HG03139 (cell line): ENCODE results near the gene DCAKD.

Source experiments
- ATAC-seq: cut with Tn5 transposase; IDR thresholded peaks from one replicate; pipeline ENCODE4 v1.9.1; 2021; ENCODE audit not compliant: unreplicated experiment

The DCAKD gene, protein sequence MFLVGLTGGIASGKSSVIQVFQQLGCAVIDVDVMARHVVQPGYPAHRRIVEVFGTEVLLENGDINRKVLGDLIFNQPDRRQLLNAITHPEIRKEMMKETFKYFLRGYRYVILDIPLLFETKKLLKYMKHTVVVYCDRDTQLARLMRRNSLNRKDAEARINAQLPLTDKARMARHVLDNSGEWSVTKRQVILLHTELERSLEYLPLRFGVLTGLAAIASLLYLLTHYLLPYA

DNA sequence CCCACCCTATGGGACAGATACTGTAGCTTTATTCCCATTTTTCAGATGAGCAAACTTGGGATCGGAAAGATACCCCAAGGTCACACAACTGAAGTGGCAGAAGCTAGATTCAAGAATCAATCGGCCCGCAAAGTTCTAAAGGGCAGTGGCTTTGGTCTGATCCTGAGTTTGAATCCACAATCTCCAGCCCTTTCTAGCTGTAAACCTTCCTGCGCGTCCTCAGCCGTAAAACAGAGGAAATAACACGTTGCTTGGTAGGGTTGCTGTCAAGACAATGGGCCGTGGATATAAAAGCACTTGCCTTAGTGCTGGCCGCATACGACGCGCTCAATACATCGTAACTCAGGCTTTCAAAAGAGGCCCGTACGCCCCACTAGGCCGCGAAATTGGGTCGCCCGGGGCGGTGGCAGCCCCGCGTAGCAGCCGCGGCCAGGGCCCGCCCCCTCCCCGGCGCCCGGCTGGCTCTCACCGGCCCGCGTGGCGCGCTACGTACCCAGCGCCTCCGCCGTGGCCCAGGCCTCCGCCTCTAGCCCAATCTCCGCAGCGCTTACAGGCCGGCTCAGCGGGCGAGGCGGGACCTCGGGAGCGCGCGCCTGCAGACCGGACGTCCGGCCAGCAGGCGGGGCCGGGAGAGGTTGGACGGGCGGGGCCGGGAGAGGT is at the start of gene DCAKD:
Gene DCAKD, minus strand, starts transcription at position 573 of the 660 bp plus-strand sequence. CDS start 16,747 bp downstream, outside the sequence.
- ATAC-seq = peak; percentile 91

DNA sequence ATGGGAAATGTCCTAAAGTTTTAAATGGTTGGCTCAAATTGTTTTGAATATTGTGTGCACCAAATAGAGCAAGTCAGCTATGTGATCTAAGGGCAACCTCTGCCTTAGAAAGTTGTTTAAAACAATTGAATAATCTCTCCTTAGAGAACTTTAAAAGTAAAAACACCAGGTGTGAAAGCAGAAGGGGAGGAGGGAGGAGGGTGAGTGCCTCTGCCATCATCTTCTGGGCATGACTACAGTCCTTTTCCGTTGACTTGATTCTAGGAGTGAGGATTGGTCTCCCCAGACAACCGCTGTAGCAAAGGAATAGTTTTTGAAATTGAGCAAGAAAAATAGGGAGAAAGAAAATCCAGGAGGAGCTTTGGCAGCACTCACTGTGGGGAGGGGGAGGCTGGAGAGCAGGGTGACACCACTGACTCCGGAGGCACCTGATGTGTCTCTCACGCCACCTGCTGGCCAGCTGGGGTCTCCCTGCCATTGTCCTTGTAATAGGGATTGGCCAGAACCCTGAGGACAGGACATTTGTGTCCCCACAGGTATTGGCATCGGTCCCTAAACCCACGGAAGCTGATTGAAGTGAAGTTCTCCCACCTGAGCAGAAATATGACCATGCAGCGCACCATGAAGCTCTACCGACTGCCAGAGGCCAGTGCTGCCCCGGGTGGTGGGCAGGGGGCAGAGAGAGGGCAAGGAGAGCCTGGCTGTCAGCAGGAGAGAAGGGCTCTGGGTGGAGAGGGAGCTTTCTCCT is 47.6 kb upstream of the DCAKD start:
- ATAC-seq = no peak

DNA sequence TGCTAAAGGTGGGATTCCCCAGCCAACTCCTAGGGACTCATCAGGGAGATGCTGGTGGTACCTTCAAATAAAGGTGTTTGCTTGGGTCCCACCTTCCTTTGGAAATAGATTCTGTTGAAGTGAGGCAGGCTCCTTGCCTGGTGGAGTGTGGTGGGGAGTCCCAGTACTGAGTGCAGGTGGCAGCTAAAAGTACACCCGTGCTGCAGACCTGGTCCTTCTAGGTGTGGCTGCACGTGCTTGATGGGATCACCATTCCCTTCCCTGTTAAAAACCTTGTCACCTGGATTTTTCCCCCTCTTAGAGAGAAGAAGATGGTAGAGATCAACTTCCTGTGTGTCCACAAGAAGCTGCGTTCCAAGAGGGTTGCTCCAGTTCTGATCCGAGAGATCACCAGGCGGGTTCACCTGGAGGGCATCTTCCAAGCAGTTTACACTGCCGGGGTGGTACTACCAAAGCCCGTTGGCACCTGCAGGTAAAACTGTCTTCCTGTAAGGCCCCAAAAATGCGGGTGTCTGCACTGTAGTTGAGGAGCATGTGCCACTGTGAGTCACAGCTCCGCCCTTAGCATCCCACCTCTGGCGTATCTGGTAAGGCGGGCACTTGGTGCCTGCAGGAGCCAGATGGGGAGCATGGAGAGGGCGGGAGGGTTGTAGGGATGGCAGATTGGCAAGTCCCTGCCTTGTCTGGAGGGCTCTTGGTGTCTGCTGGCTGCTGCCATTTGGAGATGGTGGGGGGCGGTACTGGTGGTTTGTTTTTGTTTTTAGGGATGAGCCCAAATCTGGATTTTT is 46.8 kb upstream of the DCAKD start:
- no peak for ATAC-seq

DNA sequence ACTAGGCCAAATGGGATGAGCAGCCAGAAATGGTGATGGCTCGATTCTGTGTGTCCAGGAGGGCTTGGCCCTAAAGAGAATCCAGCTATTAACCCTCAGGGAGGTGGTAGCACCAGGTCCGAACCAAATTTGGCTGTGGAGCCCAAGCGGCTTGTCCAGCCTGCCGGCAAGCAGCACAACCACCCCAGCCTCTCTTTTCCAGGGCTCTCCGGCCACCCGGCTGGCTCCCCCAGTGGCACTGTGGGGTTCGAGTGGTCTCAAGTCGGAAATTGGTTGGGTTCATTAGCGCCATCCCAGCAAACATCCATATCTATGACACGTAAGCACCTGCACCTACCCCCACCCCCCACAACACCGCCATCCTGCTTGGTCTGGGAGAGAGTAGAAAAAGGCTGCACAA is 45.5 kb upstream of the DCAKD start:
- ATAC-seq = no peak

GRCh38 chr17:45096141-45096540 is 44.7 kb upstream of the DCAKD start:
- no peak for ATAC-seq

GRCh38 chr17:45093444-45094110 is 42.1 kb upstream of the DCAKD start:
- ATAC-seq = no peak

DNA sequence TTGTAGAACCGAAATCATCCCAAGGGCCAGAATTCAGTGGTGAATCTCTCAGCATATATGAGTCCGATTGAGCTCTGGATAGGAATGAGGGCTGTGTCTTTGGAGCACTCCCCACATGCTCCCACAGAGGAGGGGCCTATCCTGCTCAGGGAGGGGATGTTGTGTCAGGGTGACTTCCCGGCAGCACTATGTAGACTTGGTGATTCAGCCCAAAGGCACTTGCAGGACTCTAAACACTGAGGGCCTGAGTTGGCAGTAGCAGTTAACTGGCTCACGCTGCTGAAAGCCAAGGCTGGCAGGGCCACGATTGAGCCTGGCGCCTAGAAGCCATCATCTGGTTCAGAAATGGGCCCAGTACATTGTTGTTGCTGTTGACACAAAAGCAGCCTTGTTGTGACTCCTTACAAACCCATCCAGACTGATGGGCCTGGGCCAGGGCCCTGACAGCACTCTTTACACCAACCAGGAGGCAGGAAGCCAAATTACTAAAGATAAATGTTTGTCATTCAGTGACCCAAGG is 41.5 kb upstream of the DCAKD start:
- ATAC-seq = no peak

- no peak for ATAC-seq
Measured at GRCh38 chr17:45091778-45092425, 40.5 kb upstream of the DCAKD start.

GRCh38 chr17:45090711-45091110 is 39.3 kb upstream of the DCAKD start:
- no peak for ATAC-seq

- ATAC-seq = no peak
Measured at GRCh38 chr17:45088741-45089140, 37.3 kb upstream of the DCAKD start.

GRCh38 chr17:45087978-45088377 is 36.5 kb upstream of the DCAKD start:
- ATAC-seq = no peak

DNA sequence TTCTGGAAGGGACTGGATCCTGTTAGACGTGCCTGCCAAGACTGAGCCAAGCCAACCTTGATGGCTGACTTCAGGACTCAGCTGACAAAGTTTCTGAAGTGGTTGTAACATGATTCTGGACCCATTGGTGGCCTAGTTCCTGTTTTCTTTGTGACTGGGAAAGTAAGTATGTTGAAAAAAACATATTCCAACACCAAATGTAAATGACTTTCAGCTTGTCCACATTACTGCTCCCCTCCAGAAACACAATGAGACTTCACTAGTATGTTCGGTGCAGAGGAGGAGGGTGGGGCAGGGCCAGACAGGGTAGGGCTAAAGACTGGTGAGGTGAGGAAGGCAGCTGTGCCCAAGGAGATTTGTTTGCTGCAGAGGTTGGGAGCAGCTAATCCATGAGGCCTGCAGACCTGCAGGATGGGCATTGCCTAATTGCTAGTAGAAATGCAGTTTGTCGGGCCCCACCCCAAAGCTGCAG is 36.1 kb upstream of the DCAKD start:
- ATAC-seq = no peak

- ATAC-seq = no peak
Measured at GRCh38 chr17:45086865-45087503, 35.6 kb upstream of the DCAKD start.

GRCh38 chr17:45086391-45086790 is 35.0 kb upstream of the DCAKD start:
- ATAC-seq = no peak

- ATAC-seq = no peak
Measured at GRCh38 chr17:45081047-45081703, 29.7 kb upstream of the DCAKD start.

DNA sequence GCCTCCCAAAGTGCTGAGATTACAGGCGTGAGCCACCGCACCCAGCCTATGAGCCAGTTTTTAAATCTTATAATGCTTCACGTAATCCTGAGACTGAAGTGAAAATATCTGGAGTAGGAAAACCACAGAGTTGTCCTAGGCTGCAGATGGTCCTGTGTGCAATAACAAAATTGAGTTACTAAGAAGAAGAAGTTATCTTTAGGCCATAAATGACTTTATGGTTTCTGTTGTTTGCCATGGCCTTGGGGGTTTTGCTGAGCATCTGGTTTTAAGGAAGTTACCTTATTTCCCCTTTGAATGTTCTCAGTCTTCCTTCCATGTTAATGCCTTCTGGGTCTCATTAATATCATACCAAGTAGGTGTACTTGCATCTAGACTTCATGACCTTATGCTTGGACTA is 26.2 kb upstream of the DCAKD start:
- no peak for ATAC-seq

GRCh38 chr17:45073414-45074070 is 22.1 kb upstream of the DCAKD start:
- ATAC-seq = no peak

DNA sequence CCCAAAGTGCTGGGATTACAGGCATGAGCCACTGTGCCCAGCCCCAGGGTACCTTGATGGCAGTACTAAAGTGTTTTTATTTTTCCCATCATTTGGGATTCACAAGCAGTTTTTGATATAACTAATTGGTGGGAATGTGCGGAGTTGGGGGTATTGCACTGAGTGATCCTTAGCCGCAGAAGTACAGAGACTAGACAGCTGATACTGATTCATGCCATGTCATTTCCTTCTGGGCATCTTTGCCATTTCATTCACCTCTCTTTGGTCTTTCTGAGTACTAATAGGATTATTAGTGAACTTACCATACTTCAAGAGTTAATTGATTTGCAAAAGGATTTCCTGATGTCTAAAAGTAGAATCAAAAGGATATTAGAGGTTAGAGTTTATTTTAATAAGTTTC is 19.4 kb upstream of the DCAKD start:
- no peak for ATAC-seq
